ENCODE measurements around the gene DSCAM.
A peak's percentile ranks its signal among the peaks of the same experiment; 100 is the strongest.

DSCAM gene

DNA sequence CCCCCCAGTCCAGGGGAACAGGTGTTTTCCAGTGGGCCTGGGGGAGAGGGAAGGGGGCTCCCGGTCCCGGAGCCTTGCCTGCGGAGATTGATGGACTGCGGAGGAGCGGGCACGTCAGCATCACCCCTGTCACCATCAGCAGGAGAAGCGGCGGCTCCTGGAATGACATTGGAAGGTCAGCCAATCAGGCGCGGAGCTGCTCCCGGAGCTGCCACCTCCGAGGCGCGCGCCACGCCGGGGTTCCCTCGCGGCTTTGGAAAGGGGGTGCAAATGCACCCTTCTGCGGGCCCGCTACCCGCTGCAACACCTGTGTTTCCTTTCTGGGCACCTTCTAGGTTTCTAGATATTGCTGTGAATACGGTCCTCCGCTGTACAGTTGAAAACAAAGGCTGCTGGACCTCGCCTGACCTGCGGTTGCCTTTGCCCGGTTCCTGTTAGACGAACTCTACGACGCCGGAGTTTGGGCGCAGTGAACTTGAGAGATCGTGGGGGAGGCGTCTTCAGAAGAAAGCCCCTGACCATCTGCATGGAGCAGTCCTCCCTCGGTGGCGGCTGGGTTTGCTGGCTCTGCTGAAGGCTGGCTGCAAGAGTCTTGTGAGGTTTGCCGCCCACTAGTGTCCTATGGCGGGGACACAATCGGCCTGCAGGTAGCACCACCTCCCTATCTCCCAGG, 5.3 kb downstream of the DSCAM start:
- no peaks in the 10 kb centered on the region for H4K20me1 ChIP-seq
- no peak overlapping the region for H3K4me3 ChIP-seq
- H3K36me3 ChIP-seq, result no peaks in the 10 kb centered on the region
- no peak overlapping the region for H3K4me2 ChIP-seq
- H3K9ac ChIP-seq, result no peak overlapping the region
- no peaks in the 10 kb centered on the region for H3K9me3 ChIP-seq (replicated peaks in 1 of 11)
- H3K27me3 ChIP-seq, result no peaks in the 10 kb centered on the region
- TF ChIP-seq Cebpa-rat (IDR thresholded peaks at IDR 0.05), result no peak
- no peak overlapping the region for H3K27ac ChIP-seq
- H3K4me1 ChIP-seq, result peaks cover 0 to 12% (median 0%) of the 10 kb centered on the region in 10 experiments; a peak in 4 of 20 replicates

- no peaks in the 10 kb centered on the region for H3K27me3 ChIP-seq
- H3K9ac ChIP-seq, result no peak overlapping the region
- H3K4me2 ChIP-seq, result no peak overlapping the region
- H3K27ac ChIP-seq, result no peak overlapping the region
- no peaks in the 10 kb centered on the region for H4K20me1 ChIP-seq
- TF ChIP-seq Cebpa-rat (IDR thresholded peaks at IDR 0.05), result no peak
- H3K4me1 ChIP-seq, result peaks cover 0 to 19% (median 0%) of the 10 kb centered on the region in 10 experiments; a peak in 6 of 20 replicates
- no peaks in the 10 kb centered on the region for H3K9me3 ChIP-seq (replicated peaks in 1 of 11)
- no peak overlapping the region for H3K4me3 ChIP-seq
- H3K36me3 ChIP-seq, result no peaks in the 10 kb centered on the region
Observed at GRCh38 chr21:40840401-40841125, 6.4 kb downstream of the DSCAM start.

- Histone ChIP-seq H3K9ac (no peak overlapping the region), H3K27ac (no peak overlapping the region), H3K4me3 (no peak overlapping the region), H3K4me1 (peaks cover 0 to 29% (median 5%) of the 10 kb centered on the region in 10 experiments; a peak in 9 of 20 replicates), H3K9me3 (replicated peaks in 1 of 11) (no peaks in the 10 kb centered on the region), H4K20me1 (no peaks in the 10 kb centered on the region), H3K27me3 (no peaks in the 10 kb centered on the region), H3K36me3 (no peaks in the 10 kb centered on the region), H3K4me2 (peak overlapping the region in 2 of 11 experiments; percentile 31 to 32; a peak in 3 of 22 replicates)
- TF ChIP-seq Cebpa-rat (IDR thresholded peaks at IDR 0.05), result no peak
Observed at GRCh38 chr21:40839521-40839920, 7.4 kb downstream of the DSCAM start.

- H3K9me3 ChIP-seq (replicated peaks in 1 of 11), result no peaks in the 10 kb centered on the region
- no peaks in the 10 kb centered on the region for H4K20me1 ChIP-seq
- H3K4me2 ChIP-seq, result no peak overlapping the region
- H3K4me3 ChIP-seq, result no peak overlapping the region
- peaks cover 0 to 39% (median 6%) of the 10 kb centered on the region in 10 experiments; a peak in 10 of 20 replicates for H3K4me1 ChIP-seq
- H3K9ac ChIP-seq, result no peak overlapping the region
- no peak overlapping the region for H3K27ac ChIP-seq
- no peak for TF ChIP-seq Cebpa-rat (IDR thresholded peaks at IDR 0.05)
- H3K36me3 ChIP-seq, result no peaks in the 10 kb centered on the region
- no peaks in the 10 kb centered on the region for H3K27me3 ChIP-seq
Observed at GRCh38 chr21:40837456-40837855, 9.5 kb downstream of the DSCAM start.

DNA sequence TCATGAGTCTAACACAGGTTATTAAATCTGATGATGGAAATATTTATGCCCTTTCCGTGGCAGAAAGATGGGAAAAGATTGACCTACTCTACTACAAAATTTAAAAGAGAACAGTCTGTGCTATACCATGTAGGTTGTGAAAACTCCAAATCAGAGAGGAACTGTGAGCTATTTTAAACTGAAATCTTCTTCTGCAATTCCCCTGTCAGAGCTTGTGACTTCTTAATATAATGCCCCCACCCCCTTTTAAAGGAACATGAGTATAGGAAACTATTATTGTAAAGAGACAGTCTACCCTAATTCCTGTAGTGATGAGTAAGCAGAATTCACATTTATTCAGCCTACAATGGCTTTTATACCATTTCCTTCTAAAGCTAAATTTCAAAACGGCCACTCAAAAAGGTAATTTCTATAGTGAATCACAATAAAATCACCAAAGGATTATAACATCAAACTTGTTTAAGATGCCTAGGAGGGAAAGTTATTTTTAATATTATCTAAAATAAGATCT, 11.7 kb downstream of the DSCAM start:
- H3K9ac ChIP-seq, result peak overlapping the region in 3 of 11 experiments; percentile 2 to 58 (median 15); a peak in 2 of 22 replicates
- no peaks in the 10 kb centered on the region for H3K9me3 ChIP-seq (replicated peaks in 1 of 11)
- no peak for TF ChIP-seq Cebpa-rat (IDR thresholded peaks at IDR 0.05)
- H3K4me2 ChIP-seq, result peak overlapping the region in 6 of 11 experiments; percentile 9 to 84 (median 60); a peak in 9 of 22 replicates
- no peaks in the 10 kb centered on the region for H3K36me3 ChIP-seq
- no peaks in the 10 kb centered on the region for H4K20me1 ChIP-seq
- no peak overlapping the region for H3K4me3 ChIP-seq
- peaks cover 0 to 38% (median 6%) of the 10 kb centered on the region in 10 experiments; a peak in 10 of 20 replicates for H3K4me1 ChIP-seq
- no peaks in the 10 kb centered on the region for H3K27me3 ChIP-seq
- peak overlapping the region in 4 of 11 experiments; percentile 21 to 61 (median 44); a peak in 4 of 22 replicates for H3K27ac ChIP-seq

GRCh38 chr21:40833184-40833583, 13.8 kb downstream of the DSCAM start:
- Histone ChIP-seq H3K9ac (no peak overlapping the region), H3K4me3 (no peak overlapping the region), H3K36me3 (no peaks in the 10 kb centered on the region), H3K4me2 (peak overlapping the region in 2 of 11 experiments; percentile 2 to 12; a peak in 1 of 22 replicates), H3K27ac (no peak overlapping the region), H4K20me1 (no peaks in the 10 kb centered on the region), H3K9me3 (replicated peaks in 1 of 11) (no peaks in the 10 kb centered on the region), H3K4me1 (peaks cover 0 to 26% (median 6%) of the 10 kb centered on the region in 10 experiments; a peak in 10 of 20 replicates), H3K27me3 (no peaks in the 10 kb centered on the region)
- no peak for TF ChIP-seq Cebpa-rat (IDR thresholded peaks at IDR 0.05)

DNA sequence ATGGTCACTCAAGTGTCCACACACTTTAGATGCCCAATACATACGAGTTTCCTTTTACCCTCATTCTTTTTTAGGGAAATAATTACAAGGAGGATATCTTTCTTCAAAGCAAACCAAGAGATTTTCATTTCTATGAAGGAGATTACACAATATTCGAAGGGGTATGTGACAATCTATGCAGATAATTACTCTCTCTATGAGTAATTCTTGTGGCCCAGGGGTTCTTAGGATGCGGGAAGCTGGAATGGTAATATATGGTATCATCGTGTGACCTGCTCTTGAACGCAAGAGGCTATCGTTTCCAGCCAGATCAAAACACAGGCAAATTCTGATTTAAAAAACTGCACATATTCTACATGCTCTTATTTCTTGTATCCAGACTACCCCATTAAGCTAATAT, 14.6 kb downstream of the DSCAM start:
- Histone ChIP-seq H3K4me2 (no peak overlapping the region), H3K27me3 (no peaks in the 10 kb centered on the region), H4K20me1 (no peaks in the 10 kb centered on the region), H3K9me3 (replicated peaks in 1 of 11) (no peaks in the 10 kb centered on the region), H3K9ac (no peak overlapping the region), H3K27ac (no peak overlapping the region), H3K4me1 (peaks cover 0 to 26% (median 6%) of the 10 kb centered on the region in 10 experiments; a peak in 10 of 20 replicates), H3K4me3 (no peak overlapping the region), H3K36me3 (no peaks in the 10 kb centered on the region)
- no peak for TF ChIP-seq Cebpa-rat (IDR thresholded peaks at IDR 0.05)

GRCh38 chr21:40830836-40831235, 16.1 kb downstream of the DSCAM start:
- no peak for TF ChIP-seq Cebpa-rat (IDR thresholded peaks at IDR 0.05)
- no peak overlapping the region for H3K4me3 ChIP-seq
- no peak overlapping the region for H3K27ac ChIP-seq
- H4K20me1 ChIP-seq, result no peaks in the 10 kb centered on the region
- 0 out of 22 replicates have a peak, but pooled peaks cover 0 to 5% (median 0%) of the 10 kb centered on the region in 11 experiments for H3K9me3 ChIP-seq (replicated peaks in 1 of 11)
- H3K9ac ChIP-seq, result no peak overlapping the region
- peaks cover 0 to 23% (median 6%) of the 10 kb centered on the region in 10 experiments; a peak in 10 of 20 replicates for H3K4me1 ChIP-seq
- no peak overlapping the region for H3K4me2 ChIP-seq
- H3K27me3 ChIP-seq, result no peaks in the 10 kb centered on the region
- H3K36me3 ChIP-seq, result no peaks in the 10 kb centered on the region

GRCh38 chr21:40829791-40830190, 17.2 kb downstream of the DSCAM start:
- Histone ChIP-seq H3K9ac (no peak overlapping the region), H3K36me3 (no peaks in the 10 kb centered on the region), H3K27me3 (no peaks in the 10 kb centered on the region), H4K20me1 (no peaks in the 10 kb centered on the region), H3K4me2 (no peak overlapping the region), H3K27ac (no peak overlapping the region), H3K4me1 (peaks cover 0 to 19% (median 4%) of the 10 kb centered on the region in 10 experiments; a peak in 10 of 20 replicates), H3K9me3 (replicated peaks in 1 of 11) (0 out of 22 replicates have a peak, but pooled peaks cover 0 to 5% (median 0%) of the 10 kb centered on the region in 11 experiments), H3K4me3 (no peak overlapping the region)
- no peak for TF ChIP-seq Cebpa-rat (IDR thresholded peaks at IDR 0.05)

Data from BLaER1 treated with 17β-estradiol and CSF1 and Interleukin-3, amounts not matched to agents 10 nM and 100 nM (cell line).